ENCODE results near the gene SLC25A4. TPM values are rescaled to one million over a fixed set of nuclear protein-coding genes. Genes with fewer than 3 reads are reported as not detected.

SLC25A4 gene
- total RNA-seq = 2.5 TPM
- 1 to 10 TPM; 5.5 to 8.8 (median 7.0) TPM for polyA plus RNA-seq

DNA sequence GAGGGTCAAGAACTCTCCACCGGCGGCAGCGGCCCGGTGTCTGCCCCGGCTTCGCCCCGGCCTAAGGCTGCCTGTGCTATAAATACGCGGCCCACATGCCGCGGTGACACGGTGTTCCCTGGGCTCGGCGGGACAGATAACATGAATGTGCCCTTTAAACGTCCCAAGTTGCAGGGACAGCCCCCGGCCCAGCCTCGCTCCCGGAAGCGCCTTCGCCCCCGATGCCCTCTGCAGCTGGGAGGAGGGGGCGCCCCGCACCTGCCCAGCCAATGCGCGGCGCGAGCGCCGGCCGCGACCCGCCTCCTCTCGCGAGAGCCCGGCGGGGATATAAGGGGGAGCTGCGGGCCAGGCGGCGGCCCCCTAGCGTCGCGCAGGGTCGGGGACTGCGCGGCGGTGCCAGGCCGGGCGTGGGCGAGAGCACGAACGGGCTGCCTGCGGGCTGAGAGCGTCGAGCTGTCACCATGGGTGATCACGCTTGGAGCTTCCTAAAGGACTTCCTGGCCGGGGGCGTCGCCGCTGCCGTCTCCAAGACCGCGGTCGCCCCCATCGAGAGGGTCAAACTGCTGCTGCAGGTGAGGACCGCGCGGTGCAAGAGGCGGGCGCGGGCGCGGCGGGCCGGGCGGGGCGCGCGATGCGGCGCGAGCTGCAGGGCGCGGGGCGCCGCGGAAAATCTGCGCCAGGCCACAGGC lies at the start of gene SLC25A4:
TSS of gene SLC25A4 (plus strand) at position 355 of the 689 bp plus-strand sequence. CDS start at position 462, 107 bp downstream.
- Mint-ChIP-seq H3K4me3 (peak within 1 kb of the TSS; percentile 85 to 92 (median 91)), H3K9me3 (peaks cover 0 to 2% (median 0%) of the 10 kb centered on the region in 7 donors), H3K36me3 (no peaks in the 10 kb centered on the region), H3K4me1 (peaks cover 11 to 23% (median 12%) of the 10 kb centered on the region in 4 donors), H3K27ac (peak within 1 kb of the TSS; percentile 21 to 85 (median 75)), H3K27me3 (peaks cover 45% of the 10 kb centered on the region)
- H3K27ac ChIP-seq (ENCODE audit: insufficient read depth, low read length, poor library complexity, severe bottlenecking) = peak within 1 kb of the TSS; percentile 23
- peaks cover 9% of the 10 kb centered on the region for H3K4me1 ChIP-seq (ENCODE audit: control insufficient read depth, insufficient read depth, low read length, poor library complexity, severe bottlenecking)
- H3K36me3 ChIP-seq (ENCODE audit: control insufficient read depth, insufficient read depth, low read length) = no peaks in the 10 kb centered on the region
- H3K9me3 ChIP-seq (ENCODE audit: control insufficient read depth in 2 of 2, low read length in 2 of 2) = no peaks in the 10 kb centered on the region
- H3K27me3 ChIP-seq (ENCODE audit: control insufficient read depth, insufficient read depth, low read length) = peaks cover 22% of the 10 kb centered on the region
- ATAC-seq (ENCODE audit: low read depth in 2 of 2) (peak; percentile 90 to 93), DNase-seq (peak; percentile 76 to 85 (median 82))
- H3K4me3 ChIP-seq (ENCODE audit: low read depth, low read length) = peak within 1 kb of the TSS; percentile 70

- H3K9me3 ChIP-seq (ENCODE audit: control insufficient read depth in 2 of 2, low read length in 2 of 2) = no peaks in the 10 kb centered on the region
- H3K27me3 Mint-ChIP-seq = peaks cover 37% of the 10 kb centered on the region
- H3K36me3 ChIP-seq (ENCODE audit: control insufficient read depth, insufficient read depth, low read length) = no peaks in the 10 kb centered on the region
- ATAC-seq (ENCODE audit: low read depth in 2 of 2) (no peak), DNase-seq (no peak)
- H3K4me3 ChIP-seq (ENCODE audit: low read depth, low read length) = no peak overlapping the region
- H3K36me3 Mint-ChIP-seq = no peaks in the 10 kb centered on the region
- H3K4me1 Mint-ChIP-seq = no peaks in the 10 kb centered on the region
- no peaks in the 10 kb centered on the region for H3K9me3 Mint-ChIP-seq
- peaks cover 11% of the 10 kb centered on the region for H3K27me3 ChIP-seq (ENCODE audit: control insufficient read depth, insufficient read depth, low read length)
- H3K4me3 Mint-ChIP-seq = no peak overlapping the region
- H3K27ac ChIP-seq (ENCODE audit: insufficient read depth, low read length, poor library complexity, severe bottlenecking) = no peak overlapping the region
- H3K4me1 ChIP-seq (ENCODE audit: control insufficient read depth, insufficient read depth, low read length, poor library complexity, severe bottlenecking) = no peaks in the 10 kb centered on the region
- no peak overlapping the region for H3K27ac Mint-ChIP-seq
Measured at GRCh38 chr4:185093603-185094002, 49.5 kb upstream of the SLC25A4 start.

DNA sequence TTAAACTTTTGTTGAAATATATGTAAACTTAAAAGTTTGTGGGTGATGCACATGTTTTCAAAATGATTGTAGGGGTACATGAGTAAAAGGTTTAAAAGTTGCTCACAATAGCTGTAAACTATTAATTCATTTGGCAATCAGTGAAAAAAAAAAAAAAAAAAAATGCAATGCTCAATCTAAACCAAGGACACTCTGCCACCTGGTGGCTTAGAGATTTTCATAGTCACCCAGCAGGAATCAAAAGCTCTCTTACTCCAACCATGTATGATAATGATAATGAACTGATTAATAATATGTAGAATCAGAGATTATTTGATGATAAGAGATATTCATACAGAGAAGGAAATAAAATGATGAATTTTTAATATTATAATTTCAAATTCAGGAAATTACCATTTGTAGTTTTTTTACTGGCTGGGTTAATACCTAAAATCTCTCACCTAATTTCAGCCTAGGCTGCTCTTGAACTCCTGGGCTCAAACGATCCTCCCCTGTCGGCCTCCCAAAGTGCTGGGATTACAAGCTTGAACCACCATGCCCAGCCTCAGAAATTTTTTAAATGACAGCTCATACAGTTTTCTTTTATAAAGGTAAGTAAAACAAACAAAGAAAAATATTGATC lies 46.9 kb upstream of the SLC25A4 start:
- H3K4me3 ChIP-seq (ENCODE audit: low read depth, low read length) = no peak overlapping the region
- H3K9me3 ChIP-seq (ENCODE audit: control insufficient read depth in 2 of 2, low read length in 2 of 2) = no peaks in the 10 kb centered on the region
- no peaks in the 10 kb centered on the region for H3K9me3 Mint-ChIP-seq
- H3K27me3 ChIP-seq (ENCODE audit: control insufficient read depth, insufficient read depth, low read length) = peaks cover 5% of the 10 kb centered on the region
- H3K4me3 Mint-ChIP-seq = no peak overlapping the region
- no peaks in the 10 kb centered on the region for H3K36me3 ChIP-seq (ENCODE audit: control insufficient read depth, insufficient read depth, low read length)
- no peaks in the 10 kb centered on the region for H3K4me1 ChIP-seq (ENCODE audit: control insufficient read depth, insufficient read depth, low read length, poor library complexity, severe bottlenecking)
- H3K4me1 Mint-ChIP-seq = no peaks in the 10 kb centered on the region
- no peak overlapping the region for H3K27ac ChIP-seq (ENCODE audit: insufficient read depth, low read length, poor library complexity, severe bottlenecking)
- ATAC-seq (ENCODE audit: low read depth in 2 of 2) = no peak
- H3K36me3 Mint-ChIP-seq = no peaks in the 10 kb centered on the region
- peaks cover 48% of the 10 kb centered on the region for H3K27me3 Mint-ChIP-seq
- H3K27ac Mint-ChIP-seq = no peak overlapping the region
- DNase-seq = peak; percentile 9 to 46 (median 22)

DNA sequence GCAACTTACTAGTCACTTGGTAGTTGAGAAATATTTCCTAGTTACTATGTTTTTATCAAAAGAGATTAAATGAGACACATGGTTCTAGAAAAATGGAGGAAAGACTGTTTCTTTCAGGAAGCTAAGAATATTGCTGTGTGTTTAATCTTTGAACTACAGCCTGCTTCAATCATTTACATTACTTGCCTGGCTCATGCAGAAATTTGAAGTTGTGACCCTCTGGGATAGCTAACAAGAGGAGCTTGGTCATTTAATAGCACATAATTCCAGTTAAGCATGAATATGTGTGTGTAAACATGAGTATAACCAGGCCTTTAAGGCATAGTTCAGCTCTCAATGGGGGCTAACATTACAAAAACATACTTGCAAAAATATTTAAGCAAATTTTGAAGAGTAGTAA lies 44.6 kb upstream of the SLC25A4 start:
- Mint-ChIP-seq H3K27ac (no peak overlapping the region), H3K9me3 (no peaks in the 10 kb centered on the region), H3K27me3 (peaks cover 54% of the 10 kb centered on the region), H3K4me3 (no peak overlapping the region), H3K36me3 (no peaks in the 10 kb centered on the region), H3K4me1 (no peaks in the 10 kb centered on the region)
- Histone ChIP-seq H3K27me3 (ENCODE audit: control insufficient read depth, insufficient read depth, low read length) (peaks cover 4% of the 10 kb centered on the region), H3K9me3 (ENCODE audit: control insufficient read depth in 2 of 2, low read length in 2 of 2) (no peaks in the 10 kb centered on the region), H3K36me3 (ENCODE audit: control insufficient read depth, insufficient read depth, low read length) (no peaks in the 10 kb centered on the region), H3K4me1 (ENCODE audit: control insufficient read depth, insufficient read depth, low read length, poor library complexity, severe bottlenecking) (no peaks in the 10 kb centered on the region), H3K27ac (ENCODE audit: insufficient read depth, low read length, poor library complexity, severe bottlenecking) (no peak overlapping the region), H3K4me3 (ENCODE audit: low read depth, low read length) (no peak overlapping the region)
- DNase-seq (no peak), ATAC-seq (ENCODE audit: low read depth in 2 of 2) (no peak)

DNA sequence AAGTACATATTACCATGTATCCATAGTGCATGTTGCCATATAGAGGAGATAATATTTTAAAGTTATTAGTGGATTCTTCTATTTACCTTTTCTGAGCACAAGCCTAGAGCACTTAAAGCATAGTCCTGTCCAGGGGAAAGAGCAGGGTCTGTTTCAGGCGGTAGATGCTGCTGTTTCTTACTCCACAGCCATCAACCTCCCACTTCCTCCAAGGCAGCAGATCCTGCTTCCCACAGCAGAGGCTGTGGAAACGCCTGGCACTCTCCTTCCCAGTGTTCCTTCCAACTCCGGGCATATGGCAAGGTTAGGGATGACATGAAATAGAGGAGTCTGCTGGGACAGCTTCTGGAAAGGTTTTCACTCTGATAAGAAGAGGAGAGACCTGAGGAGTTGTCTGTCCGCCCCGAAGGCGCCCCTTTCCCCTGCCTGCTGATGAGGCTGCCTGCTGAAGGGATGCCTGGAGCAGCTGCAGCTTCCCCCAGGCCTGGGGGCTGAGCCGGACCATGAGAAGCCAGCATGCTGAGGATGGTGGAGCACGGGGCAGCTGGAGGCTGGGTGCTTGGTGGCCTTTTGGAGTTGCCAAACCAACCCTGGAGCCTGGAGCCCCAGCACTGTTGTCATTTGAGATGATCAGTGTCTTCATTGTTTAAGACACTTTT lies 43.9 kb upstream of the SLC25A4 start:
- no peaks in the 10 kb centered on the region for H3K4me1 ChIP-seq (ENCODE audit: control insufficient read depth, insufficient read depth, low read length, poor library complexity, severe bottlenecking)
- H3K36me3 ChIP-seq (ENCODE audit: control insufficient read depth, insufficient read depth, low read length) = no peaks in the 10 kb centered on the region
- no peak overlapping the region for H3K4me3 ChIP-seq (ENCODE audit: low read depth, low read length)
- peaks cover 4% of the 10 kb centered on the region for H3K27me3 ChIP-seq (ENCODE audit: control insufficient read depth, insufficient read depth, low read length)
- no peak for DNase-seq
- no peak overlapping the region for H3K4me3 Mint-ChIP-seq
- peaks cover 47% of the 10 kb centered on the region for H3K27me3 Mint-ChIP-seq
- H3K27ac ChIP-seq (ENCODE audit: insufficient read depth, low read length, poor library complexity, severe bottlenecking) = no peak overlapping the region
- H3K4me1 Mint-ChIP-seq = no peaks in the 10 kb centered on the region
- H3K27ac Mint-ChIP-seq = peak overlapping the region in 1 of 3 donors; percentile 67
- no peaks in the 10 kb centered on the region for H3K9me3 ChIP-seq (ENCODE audit: control insufficient read depth in 2 of 2, low read length in 2 of 2)
- ATAC-seq (ENCODE audit: low read depth in 2 of 2) = no peak
- no peaks in the 10 kb centered on the region for H3K36me3 Mint-ChIP-seq
- H3K9me3 Mint-ChIP-seq = no peaks in the 10 kb centered on the region

GRCh38 chr4:185099940-185100339 lies 43.1 kb upstream of the SLC25A4 start:
- H3K9me3 Mint-ChIP-seq = no peaks in the 10 kb centered on the region
- peaks cover 43% of the 10 kb centered on the region for H3K27me3 Mint-ChIP-seq
- Histone ChIP-seq H3K4me3 (ENCODE audit: low read depth, low read length) (no peak overlapping the region), H3K36me3 (ENCODE audit: control insufficient read depth, insufficient read depth, low read length) (no peaks in the 10 kb centered on the region), H3K27ac (ENCODE audit: insufficient read depth, low read length, poor library complexity, severe bottlenecking) (no peak overlapping the region), H3K9me3 (ENCODE audit: control insufficient read depth in 2 of 2, low read length in 2 of 2) (no peaks in the 10 kb centered on the region), H3K4me1 (ENCODE audit: control insufficient read depth, insufficient read depth, low read length, poor library complexity, severe bottlenecking) (no peaks in the 10 kb centered on the region), H3K27me3 (ENCODE audit: control insufficient read depth, insufficient read depth, low read length) (peaks cover 4% of the 10 kb centered on the region)
- no peaks in the 10 kb centered on the region for H3K4me1 Mint-ChIP-seq
- H3K27ac Mint-ChIP-seq = no peak overlapping the region
- H3K36me3 Mint-ChIP-seq = no peaks in the 10 kb centered on the region
- DNase-seq (no peak), ATAC-seq (ENCODE audit: low read depth in 2 of 2) (no peak)
- no peak overlapping the region for H3K4me3 Mint-ChIP-seq

GRCh38 chr4:185100423-185100822 lies 42.6 kb upstream of the SLC25A4 start:
- Histone ChIP-seq H3K4me1 (ENCODE audit: control insufficient read depth, insufficient read depth, low read length, poor library complexity, severe bottlenecking) (no peaks in the 10 kb centered on the region), H3K9me3 (ENCODE audit: control insufficient read depth in 2 of 2, low read length in 2 of 2) (no peaks in the 10 kb centered on the region), H3K27me3 (ENCODE audit: control insufficient read depth, insufficient read depth, low read length) (peaks cover 4% of the 10 kb centered on the region), H3K4me3 (ENCODE audit: low read depth, low read length) (no peak overlapping the region), H3K27ac (ENCODE audit: insufficient read depth, low read length, poor library complexity, severe bottlenecking) (no peak overlapping the region), H3K36me3 (ENCODE audit: control insufficient read depth, insufficient read depth, low read length) (no peaks in the 10 kb centered on the region)
- H3K9me3 Mint-ChIP-seq = no peaks in the 10 kb centered on the region
- H3K27me3 Mint-ChIP-seq = peaks cover 39% of the 10 kb centered on the region
- no peaks in the 10 kb centered on the region for H3K4me1 Mint-ChIP-seq
- no peak overlapping the region for H3K27ac Mint-ChIP-seq
- no peak for ATAC-seq (ENCODE audit: low read depth in 2 of 2)
- H3K4me3 Mint-ChIP-seq = no peak overlapping the region
- no peaks in the 10 kb centered on the region for H3K36me3 Mint-ChIP-seq
- DNase-seq = no peak
